Measurements from ENCODE around the gene CYFIP2. TPM values are rescaled to one million over a fixed set of nuclear protein-coding genes. Genes with fewer than 3 reads are reported as not detected.

Gene CYFIP2
- total and polyA plus RNA-seq, 4 donors: 48.1 to 160 (median 104) TPM

DNA sequence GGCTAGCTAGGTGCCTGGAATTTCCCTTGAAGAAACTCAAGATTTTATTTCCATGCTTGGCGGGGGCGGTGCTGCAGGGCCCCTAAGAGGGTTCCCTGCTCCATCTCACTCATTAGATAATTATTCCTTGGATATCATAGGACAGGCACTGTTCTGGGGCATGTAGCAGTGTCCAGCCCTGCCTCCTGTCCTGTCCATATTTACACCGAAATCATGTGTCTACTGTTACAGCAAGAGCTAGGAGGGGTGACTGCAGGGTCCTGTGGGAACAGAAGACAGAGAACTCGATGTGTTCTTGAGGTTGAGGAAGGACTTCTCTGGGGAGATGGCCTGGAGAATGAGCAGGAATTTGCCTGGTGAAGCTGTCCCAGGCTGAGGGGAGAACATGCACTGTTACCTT is 96.6 kb downstream of the CYFIP2 start:
- no peaks in the 10 kb centered on the region for H3K9me3 ChIP-seq (ENCODE audit: control insufficient read depth, insufficient read depth, low read length)

DNA sequence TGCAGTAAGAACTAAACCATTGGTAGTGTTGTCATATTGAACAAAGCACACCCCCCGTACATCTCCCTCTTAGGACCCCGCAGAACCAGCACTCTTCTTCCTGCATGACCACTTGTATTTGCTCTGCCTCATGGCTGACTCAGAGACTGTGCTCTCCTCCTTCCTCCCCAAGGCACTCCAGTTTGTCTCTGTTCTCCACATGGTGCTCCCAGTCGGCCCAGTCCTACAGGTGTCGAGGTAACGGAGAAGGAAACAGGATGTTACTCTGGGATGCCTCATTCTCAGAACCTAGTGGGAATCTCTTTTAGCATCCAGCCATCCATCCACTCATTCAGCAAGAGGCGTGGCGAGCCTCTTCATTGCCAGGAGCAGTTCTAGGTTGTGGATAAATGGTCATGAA is 97.1 kb downstream of the CYFIP2 start:
- Histone ChIP-seq H3K36me3 (ENCODE audit: control insufficient read depth, insufficient read depth, low read length) (peaks cover 27% of the 10 kb centered on the region), H3K27ac (ENCODE audit: low read depth, low read length) (no peak overlapping the region), H3K4me1 (ENCODE audit: control insufficient read depth, insufficient read depth, low read length) (peaks cover 8% of the 10 kb centered on the region), H3K9me3 (ENCODE audit: control insufficient read depth, insufficient read depth, low read length) (no peaks in the 10 kb centered on the region), H3K27me3 (ENCODE audit: control insufficient read depth, insufficient read depth, low read length) (no peaks in the 10 kb centered on the region), H3K4me3 (ENCODE audit: low read depth, low read length) (no peak overlapping the region)
- no peak for DNase-seq (ENCODE audit: low read depth in 4 of 6, low spot score in 6 of 6)
- 89% methylated on average over 3 of the region's 7 CpGs for WGBS (ENCODE audit: insufficient coverage)

More for the DNA sequence above, 96.6 kb downstream of the CYFIP2 start:
- Histone ChIP-seq H3K4me1 (ENCODE audit: control insufficient read depth, insufficient read depth, low read length) (peaks cover 8% of the 10 kb centered on the region), H3K4me3 (ENCODE audit: low read depth, low read length) (no peak overlapping the region), H3K27me3 (ENCODE audit: control insufficient read depth, insufficient read depth, low read length) (no peaks in the 10 kb centered on the region), H3K27ac (ENCODE audit: low read depth, low read length) (no peak overlapping the region), H3K36me3 (ENCODE audit: control insufficient read depth, insufficient read depth, low read length) (peaks cover 27% of the 10 kb centered on the region)
- DNase-seq (ENCODE audit: low read depth in 4 of 6, low spot score in 6 of 6): no peak
- 77% methylated on average over 1 of the region's 4 CpGs for WGBS (ENCODE audit: insufficient coverage)

DNA sequence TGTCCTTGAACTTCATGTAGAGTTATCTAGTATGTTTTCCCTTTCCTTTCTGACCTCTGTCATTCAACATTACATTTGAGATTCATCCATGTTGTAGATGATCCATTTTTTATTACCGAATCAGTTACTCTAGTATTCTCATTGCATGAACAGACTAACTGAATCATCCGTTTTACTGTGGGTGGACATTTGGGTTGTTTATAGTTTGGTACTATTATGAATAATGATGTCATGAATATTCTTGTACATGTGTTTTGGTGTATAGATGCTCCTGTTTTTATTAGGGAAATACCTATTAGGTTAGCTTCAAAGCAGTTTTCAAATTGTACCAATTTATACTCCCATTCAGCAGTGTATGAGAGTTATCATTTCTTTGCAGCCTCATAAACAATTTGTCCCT is 99.8 kb downstream of the CYFIP2 start:
- H3K9me3 ChIP-seq (ENCODE audit: control insufficient read depth, insufficient read depth, low read length): no peaks in the 10 kb centered on the region
- WGBS (ENCODE audit: insufficient coverage): no CpG with 5 or more reads among the region's 2 CpGs
- no peak overlapping the region for H3K27ac ChIP-seq (ENCODE audit: low read depth, low read length)
- H3K27me3 ChIP-seq (ENCODE audit: control insufficient read depth, insufficient read depth, low read length): no peaks in the 10 kb centered on the region
- DNase-seq (ENCODE audit: low read depth in 4 of 6, low spot score in 6 of 6): no peak
- peaks cover 8% of the 10 kb centered on the region for H3K4me1 ChIP-seq (ENCODE audit: control insufficient read depth, insufficient read depth, low read length)
- H3K4me3 ChIP-seq (ENCODE audit: low read depth, low read length): no peak overlapping the region
- peaks cover 23% of the 10 kb centered on the region for H3K36me3 ChIP-seq (ENCODE audit: control insufficient read depth, insufficient read depth, low read length)

- H3K4me3 ChIP-seq (ENCODE audit: low read depth, low read length): no peak overlapping the region
- H3K27ac ChIP-seq (ENCODE audit: low read depth, low read length): peak overlapping the region; percentile 37
- no peaks in the 10 kb centered on the region for H3K27me3 ChIP-seq (ENCODE audit: control insufficient read depth, insufficient read depth, low read length)
- peaks cover 14% of the 10 kb centered on the region for H3K36me3 ChIP-seq (ENCODE audit: control insufficient read depth, insufficient read depth, low read length)
- DNase-seq (ENCODE audit: low read depth in 4 of 6, low spot score in 6 of 6): no peak
- peaks cover 13% of the 10 kb centered on the region for H3K4me1 ChIP-seq (ENCODE audit: control insufficient read depth, insufficient read depth, low read length)
- no peaks in the 10 kb centered on the region for H3K9me3 ChIP-seq (ENCODE audit: control insufficient read depth, insufficient read depth, low read length)
- 86% methylated on average over 2 of the region's 7 CpGs for WGBS (ENCODE audit: insufficient coverage)
Measured at GRCh38 chr5:157366741-157367674, 101.1 kb downstream of the CYFIP2 start.

GRCh38 chr5:157369507-157369906 is 103.6 kb downstream of the CYFIP2 start:
- 100% methylated on average over 2 of the region's 2 CpGs for WGBS (ENCODE audit: insufficient coverage)
- Histone ChIP-seq H3K36me3 (ENCODE audit: control insufficient read depth, insufficient read depth, low read length) (peaks cover 4% of the 10 kb centered on the region), H3K27me3 (ENCODE audit: control insufficient read depth, insufficient read depth, low read length) (no peaks in the 10 kb centered on the region), H3K4me1 (ENCODE audit: control insufficient read depth, insufficient read depth, low read length) (peaks cover 5% of the 10 kb centered on the region), H3K9me3 (ENCODE audit: control insufficient read depth, insufficient read depth, low read length) (no peaks in the 10 kb centered on the region), H3K27ac (ENCODE audit: low read depth, low read length) (no peak overlapping the region), H3K4me3 (ENCODE audit: low read depth, low read length) (no peak overlapping the region)
- DNase-seq (ENCODE audit: low read depth in 4 of 6, low spot score in 6 of 6): no peak

DNA sequence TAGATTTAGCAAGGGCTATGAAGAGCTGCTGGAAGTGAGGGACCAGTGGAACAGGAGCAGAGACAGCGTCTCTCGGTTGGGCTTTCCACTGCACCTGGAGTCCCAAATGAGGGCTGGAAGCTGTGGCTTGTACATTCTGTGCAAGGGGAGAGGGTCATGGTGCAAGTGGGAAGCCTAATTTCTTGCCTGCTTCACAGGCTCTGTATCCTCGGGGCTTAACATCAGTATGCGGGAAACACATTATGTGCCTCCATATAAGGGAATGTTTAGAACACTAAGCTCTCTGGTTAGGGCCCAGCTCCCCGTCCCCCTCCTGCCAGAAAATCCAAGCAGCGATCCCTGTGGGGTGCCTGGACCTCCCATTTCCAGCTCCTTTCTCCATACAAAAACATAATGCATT is 105.0 kb downstream of the CYFIP2 start:
- Histone ChIP-seq H3K27ac (ENCODE audit: low read depth, low read length) (peak overlapping the region; percentile 10), H3K27me3 (ENCODE audit: control insufficient read depth, insufficient read depth, low read length) (no peaks in the 10 kb centered on the region), H3K4me1 (ENCODE audit: control insufficient read depth, insufficient read depth, low read length) (peaks cover 5% of the 10 kb centered on the region), H3K9me3 (ENCODE audit: control insufficient read depth, insufficient read depth, low read length) (no peaks in the 10 kb centered on the region), H3K4me3 (ENCODE audit: low read depth, low read length) (no peak overlapping the region), H3K36me3 (ENCODE audit: control insufficient read depth, insufficient read depth, low read length) (peaks cover 4% of the 10 kb centered on the region)
- peak in 2 of 6 donors; percentile 41 to 68 for DNase-seq (ENCODE audit: low read depth in 4 of 6, low spot score in 6 of 6)
- 27% methylated on average over 4 of the region's 6 CpGs for WGBS (ENCODE audit: insufficient coverage)

DNA sequence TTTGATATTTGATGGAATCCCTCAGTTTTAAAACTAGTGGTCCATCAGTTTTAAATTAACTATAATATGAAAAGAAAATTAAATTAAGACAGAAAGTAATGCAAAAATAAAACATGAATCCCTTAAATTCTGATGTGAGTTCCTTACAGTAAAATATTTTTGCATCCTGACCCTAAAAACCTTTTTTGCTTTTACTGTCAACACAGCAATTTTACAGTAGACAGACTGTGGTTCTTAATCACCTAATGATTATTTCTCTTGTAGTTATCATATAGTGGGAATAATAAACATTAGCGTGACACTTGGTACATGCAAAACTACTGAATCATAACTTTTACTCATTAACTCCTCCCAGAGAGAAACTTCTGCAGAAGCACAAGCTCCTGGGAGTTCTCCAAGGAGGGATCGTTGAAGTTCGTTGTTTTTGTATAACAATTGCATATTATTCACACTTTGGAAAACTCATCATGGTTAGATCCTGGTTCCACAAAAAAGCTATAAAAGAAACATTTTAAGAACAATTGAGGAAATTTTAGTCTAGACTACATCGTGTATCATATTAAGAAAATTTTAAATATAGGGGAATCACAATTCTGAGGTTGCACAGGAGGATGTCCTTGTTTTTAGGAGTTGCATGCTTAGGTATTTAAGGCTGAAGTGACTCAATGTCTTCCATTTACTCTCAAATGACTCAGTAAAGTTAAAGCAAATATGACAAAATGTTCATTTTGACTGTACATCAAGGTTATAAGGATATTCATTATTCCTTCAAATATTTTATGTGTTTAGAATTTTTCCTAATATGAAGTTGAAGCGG is 105.9 kb downstream of the CYFIP2 start:
- Histone ChIP-seq H3K27me3 (ENCODE audit: control insufficient read depth, insufficient read depth, low read length) (no peaks in the 10 kb centered on the region), H3K27ac (ENCODE audit: low read depth, low read length) (no peak overlapping the region), H3K4me1 (ENCODE audit: control insufficient read depth, insufficient read depth, low read length) (peaks cover 5% of the 10 kb centered on the region), H3K4me3 (ENCODE audit: low read depth, low read length) (no peak overlapping the region), H3K9me3 (ENCODE audit: control insufficient read depth, insufficient read depth, low read length) (no peaks in the 10 kb centered on the region), H3K36me3 (ENCODE audit: control insufficient read depth, insufficient read depth, low read length) (peaks cover 5% of the 10 kb centered on the region)
- no CpG with 5 or more reads among the region's 5 CpGs for WGBS (ENCODE audit: insufficient coverage)
- no peak for DNase-seq (ENCODE audit: low read depth in 4 of 6, low spot score in 6 of 6)

DNA sequence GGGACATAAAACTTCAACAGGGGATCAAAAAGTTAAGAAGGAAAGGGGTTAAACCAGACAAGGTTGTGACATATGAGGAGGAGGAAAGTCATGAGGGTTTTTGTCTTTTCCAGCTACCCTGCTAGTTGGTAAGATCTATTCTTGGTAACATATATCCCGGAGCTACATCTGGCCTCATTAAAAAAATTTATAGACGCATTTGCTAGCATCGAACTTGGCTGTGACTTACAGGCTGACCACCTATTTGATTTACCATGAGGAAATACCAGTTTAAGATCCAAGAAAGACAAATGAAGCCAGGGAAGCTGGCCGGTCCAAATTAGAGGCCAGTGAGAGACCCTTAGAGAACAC is 106.5 kb downstream of the CYFIP2 start:
- no peaks in the 10 kb centered on the region for H3K9me3 ChIP-seq (ENCODE audit: control insufficient read depth, insufficient read depth, low read length)
- H3K27me3 ChIP-seq (ENCODE audit: control insufficient read depth, insufficient read depth, low read length): no peaks in the 10 kb centered on the region
- DNase-seq (ENCODE audit: low read depth in 4 of 6, low spot score in 6 of 6): no peak
- no peak overlapping the region for H3K27ac ChIP-seq (ENCODE audit: low read depth, low read length)
- peaks cover 5% of the 10 kb centered on the region for H3K4me1 ChIP-seq (ENCODE audit: control insufficient read depth, insufficient read depth, low read length)
- peaks cover 6% of the 10 kb centered on the region for H3K36me3 ChIP-seq (ENCODE audit: control insufficient read depth, insufficient read depth, low read length)
- 71% methylated on average over 3 of the region's 4 CpGs for WGBS (ENCODE audit: insufficient coverage)
- H3K4me3 ChIP-seq (ENCODE audit: low read depth, low read length): no peak overlapping the region

DNA sequence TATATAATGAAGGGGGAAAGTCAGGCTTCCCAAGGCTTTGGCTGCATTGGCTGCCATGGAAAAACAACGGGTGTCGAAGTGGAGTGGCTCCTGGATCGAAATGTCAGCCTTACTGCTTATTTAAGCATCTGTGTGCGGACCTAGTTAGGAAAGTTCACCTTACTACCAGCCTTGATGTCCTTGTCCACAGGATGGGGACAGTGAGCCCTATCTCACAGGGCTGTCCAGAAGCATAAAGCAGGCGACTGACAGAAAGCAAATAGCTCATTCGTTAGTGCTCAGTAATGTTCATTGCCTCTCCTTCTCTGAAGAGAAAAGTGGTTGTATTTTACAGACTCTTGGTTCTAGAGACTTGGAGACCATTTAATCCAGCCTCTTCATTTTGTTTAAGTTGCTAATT is 112.6 kb downstream of the CYFIP2 start:
- Histone ChIP-seq H3K9me3 (ENCODE audit: control insufficient read depth, insufficient read depth, low read length) (no peaks in the 10 kb centered on the region), H3K27ac (ENCODE audit: low read depth, low read length) (no peak overlapping the region), H3K27me3 (ENCODE audit: control insufficient read depth, insufficient read depth, low read length) (no peaks in the 10 kb centered on the region), H3K36me3 (ENCODE audit: control insufficient read depth, insufficient read depth, low read length) (peaks cover 13% of the 10 kb centered on the region), H3K4me1 (ENCODE audit: control insufficient read depth, insufficient read depth, low read length) (no peaks in the 10 kb centered on the region), H3K4me3 (ENCODE audit: low read depth, low read length) (no peak overlapping the region)
- 94% methylated on average over 4 of the region's 6 CpGs for WGBS (ENCODE audit: insufficient coverage)
- DNase-seq (ENCODE audit: low read depth in 4 of 6, low spot score in 6 of 6): peak in 1 of 6 donors; percentile 42

Data from spinal cord (tissue), 10 donors.